ENCODE results near the gene MAP1LC3B2. TPM values are rescaled to one million over a fixed set of nuclear protein-coding genes. Genes with fewer than 3 reads are reported as not detected.

The MAP1LC3B2 gene
- total RNA-seq, 1 donor from 2014 or later, result 1.9 TPM

DNA sequence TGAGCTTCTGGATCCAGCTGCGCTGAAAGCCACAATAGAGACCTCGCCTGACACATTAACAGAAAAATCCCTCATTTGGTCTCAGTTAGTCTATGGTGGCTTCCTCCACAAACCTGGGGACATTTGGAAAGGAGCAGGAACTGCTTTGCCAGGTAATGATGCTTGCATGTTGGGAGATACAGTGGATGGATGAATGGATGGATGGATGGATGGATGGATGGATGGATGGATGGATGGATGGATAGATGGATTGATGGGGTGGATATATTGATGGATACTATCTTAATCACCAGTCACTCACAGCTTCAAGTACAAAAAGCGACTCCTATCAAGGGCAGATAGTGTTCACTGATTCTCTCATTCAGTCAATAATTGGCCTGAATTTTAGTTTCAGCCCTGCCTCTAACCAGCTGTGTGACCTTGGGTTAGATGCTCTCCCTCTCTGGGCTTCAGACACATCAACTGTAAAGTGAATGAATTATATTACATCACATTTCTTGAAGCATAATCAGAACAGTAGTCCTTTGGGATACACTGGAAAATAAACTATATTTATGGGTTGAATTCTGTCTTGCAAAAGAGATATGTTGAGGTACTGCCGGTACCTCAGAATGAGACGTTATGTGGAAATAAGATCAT lies 29.3 kb downstream of the MAP1LC3B2 start:
- no peak for DNase-seq (ENCODE audit: low spot score)
- intact Hi-C loops (cut with DNase I), result no loop called here

- intact Hi-C loops (cut with DNase I), result no loop called here
- DNase-seq (ENCODE audit: low spot score), result no peak
Measured at GRCh38 chr12:116589581-116589980, 30.4 kb downstream of the MAP1LC3B2 start.

- no peak for DNase-seq (ENCODE audit: low spot score)
- intact Hi-C loops (cut with DNase I), result loop anchor here (10.0 kb wide), 1 partner anchor 136 kb away; no protein-coding TSS in a partner anchor
Measured at GRCh38 chr12:116590561-116590960, 31.4 kb downstream of the MAP1LC3B2 start.

DNA sequence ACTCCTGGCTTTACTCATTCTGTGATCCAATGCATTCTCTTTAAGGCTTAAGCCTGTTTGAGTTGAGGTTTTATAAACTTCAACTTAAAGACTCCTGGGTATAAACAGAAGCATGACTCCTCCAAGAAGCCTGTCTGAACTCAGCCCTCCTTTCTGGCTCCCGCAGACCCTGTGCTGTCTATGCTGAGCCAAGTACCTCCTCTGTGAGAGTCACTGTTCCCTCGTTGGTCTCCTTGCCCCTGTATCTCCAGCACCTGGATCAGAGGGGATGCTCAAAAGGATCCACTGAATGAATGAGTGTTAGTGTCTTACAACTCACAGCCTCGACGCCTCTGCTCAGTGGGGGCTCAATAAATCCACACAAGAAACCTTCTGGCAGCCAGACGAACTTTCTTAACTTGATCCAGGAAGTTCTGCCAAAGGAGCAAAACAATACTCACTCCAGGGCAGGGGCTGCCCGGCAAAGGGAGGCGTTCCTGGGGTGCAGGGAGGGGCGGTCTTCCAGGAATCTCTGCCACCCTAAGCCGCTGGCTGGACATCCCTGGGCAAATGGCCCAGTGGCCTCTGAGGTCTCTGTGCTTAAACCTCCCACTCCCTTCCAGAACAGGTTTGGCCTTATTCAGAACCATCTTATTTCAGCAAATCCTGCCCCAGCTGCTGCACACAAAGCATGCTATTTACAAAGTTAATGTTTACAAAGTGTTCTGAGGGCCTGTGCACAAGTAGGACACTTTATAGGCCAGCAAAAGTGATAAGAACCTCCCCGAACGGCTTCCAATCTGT lies 32.9 kb downstream of the MAP1LC3B2 start:
- intact Hi-C loops (cut with DNase I), result loop anchor here (10.0 kb wide), 1 partner anchor 137 kb away; no protein-coding TSS in a partner anchor

GRCh38 chr12:116592731-116593130 lies 33.5 kb downstream of the MAP1LC3B2 start:
- no peak for DNase-seq (ENCODE audit: low spot score)
- intact Hi-C loops (cut with DNase I), result loop anchor here (10.0 kb wide), 1 partner anchor 138 kb away; no protein-coding TSS in a partner anchor

More for the DNA sequence above, 32.9 kb downstream of the MAP1LC3B2 start:
- DNase-seq (ENCODE audit: low spot score), result no peak

GRCh38 chr12:116594325-116595038 lies 35.3 kb downstream of the MAP1LC3B2 start:
- DNase-seq (ENCODE audit: low spot score), result peak; percentile 89
- intact Hi-C loops (cut with DNase I), result loop anchor here (5.0 to 10.0 kb wide), 2 partner anchors 140 to 317 kb away; partner anchors contain the start of gene MED13L

DNA sequence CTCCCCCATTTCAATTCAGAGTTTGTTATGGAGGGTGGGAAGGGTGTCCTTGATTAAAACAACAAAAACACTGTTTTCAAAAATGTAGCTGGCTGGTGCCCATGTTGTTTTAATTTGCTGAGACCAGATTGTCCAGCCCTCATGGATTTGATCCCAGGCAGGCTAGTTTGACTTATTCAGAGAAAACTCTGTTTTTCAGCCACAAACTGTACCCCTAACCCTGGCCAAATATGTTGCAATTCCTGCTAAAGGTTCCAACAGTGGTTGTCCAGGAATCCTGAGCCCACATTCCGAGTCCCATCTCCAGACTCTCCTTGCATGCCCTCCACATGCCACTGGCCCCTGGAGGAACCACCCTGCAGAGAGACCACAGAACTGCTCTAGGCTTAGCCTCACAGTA lies 36.0 kb downstream of the MAP1LC3B2 start:
- DNase-seq (ENCODE audit: low spot score), result no peak
- intact Hi-C loops (cut with DNase I), result loop anchor here (5.0 to 10.0 kb wide), 2 partner anchors 140 to 318 kb away; partner anchors contain the start of gene MED13L

DNA sequence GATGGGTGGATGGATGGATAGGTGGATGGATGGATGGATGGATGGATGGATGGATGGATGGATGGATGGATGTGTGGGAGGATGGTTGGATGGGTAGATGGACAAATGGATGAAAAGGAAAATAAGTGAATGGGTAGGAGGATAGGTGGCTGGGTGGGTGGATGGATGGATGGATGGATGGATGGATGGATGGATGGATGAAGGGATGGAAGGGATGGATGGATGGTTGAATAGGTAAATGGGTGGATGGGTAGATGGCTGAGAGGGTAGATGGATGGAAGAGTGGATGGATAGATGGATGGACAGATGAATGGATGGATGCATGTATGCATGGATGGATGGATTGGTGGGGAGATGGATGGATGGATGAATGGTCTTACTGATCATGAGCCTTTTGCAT lies 36.5 kb downstream of the MAP1LC3B2 start:
- no peak for DNase-seq (ENCODE audit: low spot score)
- intact Hi-C loops (cut with DNase I), result loop anchor here (5.0 to 10.0 kb wide), 2 partner anchors 141 to 318 kb away; partner anchors contain the start of gene MED13L

DNA sequence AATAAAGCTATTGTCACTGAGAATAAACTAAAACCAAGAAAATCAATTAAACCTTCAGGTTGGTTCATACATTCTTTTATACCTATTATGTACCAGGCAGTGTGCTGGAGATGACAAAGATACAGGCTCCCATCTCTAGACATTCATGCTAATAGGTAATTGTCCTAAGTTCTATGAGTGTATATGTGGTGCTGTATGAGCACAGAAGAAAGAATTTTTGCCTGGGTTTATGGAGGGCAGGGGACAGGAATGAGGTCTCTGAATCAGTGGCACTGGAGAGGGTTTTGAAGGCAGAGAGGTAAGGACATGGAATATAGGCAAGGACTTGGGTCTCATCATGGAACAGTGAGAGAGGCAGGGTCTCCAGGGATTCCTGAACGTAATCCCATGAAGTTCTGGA lies 38.7 kb downstream of the MAP1LC3B2 start:
- intact Hi-C loops (cut with DNase I), result loop anchor here (5.0 to 10.0 kb wide), 2 partner anchors 143 to 321 kb away; partner anchors contain the start of gene MED13L
- no peak for DNase-seq (ENCODE audit: low spot score)

- intact Hi-C loops (cut with DNase I), result loop anchor here (5.0 to 10.0 kb wide), 2 partner anchors 144 to 321 kb away; partner anchors contain the start of gene MED13L
- no peak for DNase-seq (ENCODE audit: low spot score)
Measured at GRCh38 chr12:116598311-116599284, 39.4 kb downstream of the MAP1LC3B2 start.

- intact Hi-C loops (cut with DNase I), result loop anchor here (5.0 to 10.0 kb wide), 5 partner anchors 95 to 602 kb away; partner anchors contain the start of gene MED13L
- peak; percentile 92 for DNase-seq (ENCODE audit: low spot score)
Measured at GRCh38 chr12:116599285-116600136, 40.3 kb downstream of the MAP1LC3B2 start.

- intact Hi-C loops (cut with DNase I), result loop anchor here (5.0 to 10.0 kb wide), 3 partner anchors 94 to 604 kb away; no protein-coding TSS in a partner anchor
- no peak for DNase-seq (ENCODE audit: low spot score)
Measured at GRCh38 chr12:116600959-116601918, 42.1 kb downstream of the MAP1LC3B2 start.

- DNase-seq (ENCODE audit: low spot score), result no peak
- intact Hi-C loops (cut with DNase I), result loop anchor here (5.0 to 10.0 kb wide), 3 partner anchors 93 to 605 kb away; no protein-coding TSS in a partner anchor
Measured at GRCh38 chr12:116601933-116602810, 43.0 kb downstream of the MAP1LC3B2 start.

DNA sequence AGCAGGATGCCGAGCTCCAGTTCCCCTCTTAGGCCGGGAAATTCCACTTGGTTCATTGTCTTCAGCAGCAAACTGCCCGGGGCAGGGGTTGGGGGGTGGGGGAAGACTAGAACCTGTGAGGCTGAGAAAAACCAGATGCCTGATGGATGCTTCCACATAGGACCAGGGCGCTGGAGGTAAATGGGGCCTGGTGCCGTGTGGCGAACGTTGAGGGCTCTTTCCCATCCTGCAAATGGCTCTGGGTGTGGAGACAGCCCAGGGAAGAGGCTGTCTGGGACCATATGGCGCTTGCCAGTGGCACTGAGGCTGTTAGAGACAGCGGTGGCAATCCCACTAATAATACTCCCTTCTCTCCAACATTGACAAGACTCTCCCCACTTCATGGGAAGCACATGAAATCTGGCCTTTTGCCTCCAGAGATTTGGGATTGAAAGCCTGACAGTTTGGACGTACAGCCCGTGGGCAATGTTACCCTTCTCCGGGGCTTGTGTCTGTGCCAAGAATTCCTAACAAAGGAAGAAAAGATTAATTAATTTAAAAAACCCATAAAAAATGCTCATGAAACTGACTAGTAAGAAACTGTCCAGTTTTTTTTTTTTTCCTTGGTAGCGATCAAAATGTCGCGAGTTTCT lies 44.5 kb downstream of the MAP1LC3B2 start:
- intact Hi-C loops (cut with DNase I), result loop anchor here (5.0 to 10.0 kb wide), 3 partner anchors 91 to 606 kb away; no protein-coding TSS in a partner anchor
- no peak for DNase-seq (ENCODE audit: low spot score)
